Measurements from ENCODE around the gene SSR2.

DNA sequence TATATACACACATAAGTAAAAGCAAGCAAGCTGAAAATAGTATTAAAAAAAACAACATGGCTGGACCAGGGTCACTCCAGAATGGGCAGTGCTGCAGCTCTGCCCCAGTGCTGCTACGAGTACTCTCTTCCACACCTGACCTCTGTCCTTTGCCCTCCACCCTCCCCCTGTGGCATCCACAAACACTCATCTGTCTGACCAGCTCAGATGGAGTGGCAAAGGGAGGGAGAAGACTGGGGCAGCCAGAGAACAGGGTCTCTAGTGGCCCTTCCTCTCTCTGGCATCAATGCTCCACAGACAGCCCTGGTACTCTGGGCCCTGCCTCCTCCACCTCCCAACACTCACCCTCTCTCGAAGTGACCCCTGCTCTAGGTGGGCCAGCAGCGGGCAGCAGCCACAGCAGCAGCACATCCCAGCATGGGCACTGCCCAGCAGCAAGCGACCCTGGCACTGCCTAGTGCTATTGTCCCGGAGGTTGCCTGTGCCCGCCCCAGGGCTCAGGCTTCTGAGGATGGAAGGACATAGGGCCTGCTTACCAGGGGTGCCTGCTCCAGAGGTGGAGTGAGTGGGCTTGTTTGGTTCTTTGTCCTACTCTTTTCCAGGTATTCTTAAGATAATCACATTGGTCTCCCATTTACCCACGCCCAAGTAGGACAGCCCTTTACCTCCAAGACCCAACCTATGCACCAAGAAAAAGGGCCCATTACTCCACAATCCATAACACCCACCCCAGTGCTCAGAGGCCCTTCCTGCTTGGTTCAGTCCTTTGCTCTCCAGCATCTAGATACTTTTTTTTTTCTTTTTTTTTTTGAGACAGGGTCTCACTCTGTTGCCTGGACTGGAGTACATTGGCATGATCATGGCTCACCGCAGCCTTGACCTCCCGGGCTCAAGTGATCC is 48.6 kb downstream of the SSR2 start:
- TF ChIP-seq, protein P1, sequence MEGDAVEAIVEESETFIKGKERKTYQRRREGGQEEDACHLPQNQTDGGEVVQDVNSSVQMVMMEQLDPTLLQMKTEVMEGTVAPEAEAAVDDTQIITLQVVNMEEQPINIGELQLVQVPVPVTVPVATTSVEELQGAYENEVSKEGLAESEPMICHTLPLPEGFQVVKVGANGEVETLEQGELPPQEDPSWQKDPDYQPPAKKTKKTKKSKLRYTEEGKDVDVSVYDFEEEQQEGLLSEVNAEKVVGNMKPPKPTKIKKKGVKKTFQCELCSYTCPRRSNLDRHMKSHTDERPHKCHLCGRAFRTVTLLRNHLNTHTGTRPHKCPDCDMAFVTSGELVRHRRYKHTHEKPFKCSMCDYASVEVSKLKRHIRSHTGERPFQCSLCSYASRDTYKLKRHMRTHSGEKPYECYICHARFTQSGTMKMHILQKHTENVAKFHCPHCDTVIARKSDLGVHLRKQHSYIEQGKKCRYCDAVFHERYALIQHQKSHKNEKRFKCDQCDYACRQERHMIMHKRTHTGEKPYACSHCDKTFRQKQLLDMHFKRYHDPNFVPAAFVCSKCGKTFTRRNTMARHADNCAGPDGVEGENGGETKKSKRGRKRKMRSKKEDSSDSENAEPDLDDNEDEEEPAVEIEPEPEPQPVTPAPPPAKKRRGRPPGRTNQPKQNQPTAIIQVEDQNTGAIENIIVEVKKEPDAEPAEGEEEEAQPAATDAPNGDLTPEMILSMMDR (conservative IDR thresholded peaks at IDR 0.05 in 1 of 2, IDR thresholded peaks at IDR 0.05 in 1 of 2; ENCODE audit: extremely low read depth in 1 of 2, insufficient read depth in 1 of 2, low read depth in 1 of 2, low read length in 2 of 2), result no peak
- TF ChIP-seq EZH2 (IDR thresholded peaks at IDR 0.05; ENCODE audit: borderline replicate concordance, low read length), result no peak
